Hepatocyte (in vitro differentiated cells): Measurements from ENCODE around the gene CUL9. TPM values are rescaled to one million over a fixed set of nuclear protein-coding genes. Genes with fewer than 3 reads are reported as not detected.

Source experiments
- DNase-seq: peaks from one replicate; pipeline ENCODE4 v3.0.0-alpha.2; 2016; ENCODE audit warnings: low spot score
- H2AFZ ChIP-seq: fragments of 200-600 bp; sonication (generic); 2 replicates; pipeline ENCODE4 v1.6.0; 2016; ENCODE audit warnings: antibody characterized with exemption, mild to moderate bottlenecking
- H3K27ac ChIP-seq: fragments of 200-600 bp; sonication (generic); 2 replicates; pipeline ENCODE4 v1.5.1; 2016; ENCODE audit warnings: mild to moderate bottlenecking
- H3K27me3 ChIP-seq: fragments of 200-600 bp; sonication (generic); 2 replicates; pipeline ENCODE4 v1.6.1; 2016
- H3K36me3 ChIP-seq: fragments of 200-600 bp; sonication (generic); replicated peaks from 2 replicates; pipeline ENCODE4 v1.5.1; 2016; ENCODE audit warnings: low read depth; ENCODE audit not compliant: insufficient read depth
- H3K4me1 ChIP-seq: fragments of 200-600 bp; sonication (generic); 2 replicates; pipeline ENCODE4 v1.5.1; 2016; ENCODE audit warnings: mild to moderate bottlenecking, moderate library complexity; ENCODE audit not compliant: insufficient read depth
- H3K4me2 ChIP-seq: fragments of 200-600 bp; sonication (generic); 2 replicates; pipeline ENCODE4 v1.6.0; 2016
- H3K4me3 ChIP-seq: fragments of 200-600 bp; sonication (generic); 2 replicates; pipeline ENCODE4 v1.5.1; 2016; ENCODE audit warnings: mild to moderate bottlenecking
- H3K79me2 ChIP-seq: fragments of 200-600 bp; sonication (generic); 2 replicates; pipeline ENCODE4 v1.6.0; 2017; ENCODE audit warnings: mild to moderate bottlenecking
- H3K9me2 ChIP-seq: fragments of 200-600 bp; sonication (generic); replicated peaks from 2 replicates; pipeline ENCODE4 v1.6.0; 2017; ENCODE audit warnings: mild to moderate bottlenecking; ENCODE audit not compliant: insufficient read depth
- H3K9me3 ChIP-seq: fragments of 200-600 bp; sonication (generic); 2 replicates; pipeline ENCODE4 v1.5.1; 2016; ENCODE audit warnings: low read depth, mild to moderate bottlenecking
- H4K20me1 ChIP-seq: fragments of 200-600 bp; sonication (generic); 2 replicates; pipeline ENCODE4 v1.6.0; 2016; ENCODE audit warnings: mild to moderate bottlenecking; ENCODE audit not compliant: insufficient read depth, poor library complexity, severe bottlenecking
- CTCF ChIP-seq: fragments of 200-600 bp; sonication (generic); IDR thresholded peaks from 2 replicates; pipeline ENCODE4 v1.5.1; 2016; ENCODE audit warnings: antibody characterized with exemption, mild to moderate bottlenecking; ENCODE audit not compliant: poor library complexity
- EZH2 ChIP-seq: fragments of 200-600 bp; sonication (generic); IDR thresholded peaks from 2 replicates; pipeline ENCODE4 v1.6.1; 2016; ENCODE audit warnings: antibody characterized with exemption, mild to moderate bottlenecking, borderline replicate concordance
- EZH2phosphoT487 ChIP-seq: fragments of 200-600 bp; sonication (generic); IDR thresholded peaks from one replicate; pipeline ENCODE4 v1.6.1; 2018; ENCODE audit warnings: antibody characterized with exemption, mild to moderate bottlenecking, low read depth, moderate library complexity; ENCODE audit not compliant: unreplicated experiment, severe bottlenecking
- WGBS: methylation state at CpG from one replicate; pipeline ENCODE4 v1.1.6; 2016; ENCODE audit warnings: low lambda C conversion rate; ENCODE audit errors: missing lambda C conversion rate; 5-methylcytosine and 5-hydroxymethylcytosine counted together
- polyA plus RNA-seq: library from polyadenylated mRNA; unstranded; fragments of >200 nt; fragmentation: Nextera tagmentation; extraction: Ambion mirVana; gene quantifications from 2 replicates; pipeline ENCODE4 v1.2.1, GENCODE V29; 2016
- total RNA-seq: library from RNA; depleted of rRNA; stranded (reverse); fragments of >200 nt; gene quantifications from 2 replicates; pipeline ENCODE4 v1.2.3, GENCODE V29; 2014

The CUL9 gene
- total and polyA plus RNA-seq, 2 experiments from 2014 or later = 20.1 to 26.2 TPM

GRCh38 chr6:43247114-43247999, 65.4 kb downstream of the CUL9 start:
- no peaks in the 10 kb centered on the region for H3K9me2 ChIP-seq
- H3K4me1 ChIP-seq = peaks cover 12% of the 10 kb centered on the region
- peak overlapping the region; percentile 42 for H2AFZ ChIP-seq
- DNase-seq = peak; percentile 84
- H3K4me3 ChIP-seq = peak overlapping the region; percentile 25
- H3K36me3 ChIP-seq = no peaks in the 10 kb centered on the region
- peak overlapping the region; percentile 81 for H3K4me2 ChIP-seq
- H4K20me1 ChIP-seq = no peaks in the 10 kb centered on the region
- no peaks in the 10 kb centered on the region for H3K79me2 ChIP-seq
- 8% methylated on average over 41 of the region's 46 CpGs for WGBS
- no peaks in the 10 kb centered on the region for H3K9me3 ChIP-seq
- no peak for TF ChIP-seq EZH2
- no peak for TF ChIP-seq CTCF
- no peak for TF ChIP-seq EZH2phosphoT487
- H3K27me3 ChIP-seq = peaks cover 51% of the 10 kb centered on the region
- H3K27ac ChIP-seq = no peak overlapping the region

- Histone ChIP-seq H2AFZ (peak overlapping the region; percentile 42), H4K20me1 (no peaks in the 10 kb centered on the region), H3K27me3 (peaks cover 44% of the 10 kb centered on the region), H3K27ac (no peak overlapping the region), H3K79me2 (no peaks in the 10 kb centered on the region), H3K4me3 (no peak overlapping the region), H3K36me3 (no peaks in the 10 kb centered on the region), H3K9me3 (no peaks in the 10 kb centered on the region), H3K4me2 (peak overlapping the region; percentile 81), H3K4me1 (peaks cover 12% of the 10 kb centered on the region), H3K9me2 (no peaks in the 10 kb centered on the region)
- no peak for TF ChIP-seq EZH2
- no peak for TF ChIP-seq EZH2phosphoT487
- no peak for TF ChIP-seq CTCF
- 60% methylated on average over 3 of the region's 3 CpGs for WGBS
- DNase-seq = no peak
Observed at GRCh38 chr6:43248101-43248500, 66.1 kb downstream of the CUL9 start.

- Histone ChIP-seq H3K4me1 (peaks cover 12% of the 10 kb centered on the region), H3K79me2 (no peaks in the 10 kb centered on the region), H3K27me3 (peaks cover 40% of the 10 kb centered on the region), H4K20me1 (no peaks in the 10 kb centered on the region), H3K9me3 (no peaks in the 10 kb centered on the region), H3K4me3 (no peak overlapping the region), H3K9me2 (no peaks in the 10 kb centered on the region), H2AFZ (no peak overlapping the region), H3K36me3 (no peaks in the 10 kb centered on the region), H3K4me2 (no peak overlapping the region), H3K27ac (no peak overlapping the region)
- TF ChIP-seq EZH2 (no peak), EZH2phosphoT487 (no peak), CTCF (no peak)
- no peak for DNase-seq
Observed at GRCh38 chr6:43248791-43249190, 66.8 kb downstream of the CUL9 start.
